Activated naive CD4-positive, alpha-beta T cell treated with Interleukin-2 at 50 U/mL for 16 hours (primary cell): ENCODE measurements around the gene RPTOR.

Source experiments
- DNase-seq: peaks from one replicate; pipeline ENCODE4 v3.0.0-alpha.2; 2020

RPTOR gene

DNA sequence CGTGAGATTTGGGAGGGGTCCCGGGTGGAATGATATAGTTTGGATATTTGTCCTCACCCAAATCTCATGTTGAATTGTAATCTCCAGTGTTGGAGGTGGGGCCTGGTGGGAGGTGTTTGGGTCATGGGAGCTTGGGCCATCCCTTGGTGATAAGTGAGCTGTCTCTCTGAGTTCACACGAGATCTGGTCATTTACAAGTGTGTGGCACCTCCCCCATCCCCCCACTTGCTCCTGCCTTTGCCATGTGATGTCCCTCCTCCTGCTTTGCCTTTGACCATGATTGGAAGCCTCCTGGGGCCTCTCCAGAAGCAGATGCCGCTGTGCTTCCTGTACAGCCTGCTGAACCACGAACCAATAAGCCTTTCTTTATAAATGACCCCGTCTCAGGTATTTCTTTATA, 469.0 kb downstream of the RPTOR start:
- DNase-seq = no peak

- DNase-seq = no peak
Measured at GRCh38 chr17:81015136-81015535, 470.5 kb downstream of the RPTOR start.
